Stimulated activated CD8-positive, alpha-beta memory T cell treated with anti-CD3 and anti-CD28 coated beads, Interleukin-4, amount 100 ng/mL, for 48 hours (primary cell): ENCODE data around the gene DNAJB6.

Source experiments
- DNase-seq: peaks from one replicate; pipeline ENCODE4 v3.0.0-alpha.2; 2020

The DNAJB6 gene

GRCh38 chr7:157371296-157371695 is 34.5 kb downstream of the DNAJB6 start:
- DNase-seq: no peak

- no peak for DNase-seq
Measured at GRCh38 chr7:157372300-157373232, 35.8 kb downstream of the DNAJB6 start.

- no peak for DNase-seq
Measured at GRCh38 chr7:157373493-157373892, 36.7 kb downstream of the DNAJB6 start.

GRCh38 chr7:157375410-157375809 is 38.6 kb downstream of the DNAJB6 start:
- DNase-seq: no peak

GRCh38 chr7:157377436-157378124 is 40.8 kb downstream of the DNAJB6 start:
- no peak for DNase-seq

- no peak for DNase-seq
Measured at GRCh38 chr7:157378390-157378789, 41.6 kb downstream of the DNAJB6 start.

GRCh38 chr7:157379493-157379892 is 42.7 kb downstream of the DNAJB6 start:
- DNase-seq: no peak

GRCh38 chr7:157380416-157380815 is 43.6 kb downstream of the DNAJB6 start:
- DNase-seq: no peak

- DNase-seq: no peak
Measured at GRCh38 chr7:157383868-157384267, 47.1 kb downstream of the DNAJB6 start.

GRCh38 chr7:157384301-157384700 is 47.5 kb downstream of the DNAJB6 start:
- DNase-seq: no peak

- peak; percentile 93 for DNase-seq
Measured at GRCh38 chr7:157386979-157387800, 50.4 kb downstream of the DNAJB6 start.

GRCh38 chr7:157388301-157388700 is 51.5 kb downstream of the DNAJB6 start:
- no peak for DNase-seq

GRCh38 chr7:157389951-157390730 is 53.3 kb downstream of the DNAJB6 start:
- DNase-seq: peak; percentile 43

GRCh38 chr7:157391036-157391710 is 54.4 kb downstream of the DNAJB6 start:
- DNase-seq: no peak

- DNase-seq: no peak
Measured at GRCh38 chr7:157392256-157393037, 55.6 kb downstream of the DNAJB6 start.

- no peak for DNase-seq
Measured at GRCh38 chr7:157394246-157395191, 57.7 kb downstream of the DNAJB6 start.

- DNase-seq: no peak
Measured at GRCh38 chr7:157395206-157395605, 58.4 kb downstream of the DNAJB6 start.

- no peak for DNase-seq
Measured at GRCh38 chr7:157396316-157397035, 59.7 kb downstream of the DNAJB6 start.
